GM10248 (cell line): Measurements from ENCODE around the gene TRPM7.

ENCODE experiments used
- CTCF ChIA-PET: fragments of 300-600 bp; sonication (Branson Sonifier 250); formaldehyde crosslinking; extraction: SDS; loops from one replicate; lab custom pipeline; 2021; ENCODE audit warnings: antibody characterized with exemption; lab: Yijun Ruan, JAX
- POLR2A ChIA-PET: fragments of 350-650 bp; sonication (Branson Sonifier 250); formaldehyde crosslinking; extraction: SDS; loops from one replicate; lab custom pipeline; 2020; ENCODE audit warnings: antibody characterized with exemption; lab: Yijun Ruan, JAX
- DNase-seq: peaks from one replicate; pipeline ENCODE4 v3.0.0; 2012; ENCODE audit errors: extremely low spot score
- TF ChIP-seq, protein P1 (sequence below): IDR thresholded peaks from 2 replicates; pipeline ENCODE4 v1.5.1; 2012; ENCODE audit warnings: mild to moderate bottlenecking, low read depth; ENCODE audit errors: extremely low read depth, missing control alignments, control extremely low read depth

The TRPM7 gene

GRCh38 chr15:50652671-50653070 is 33.9 kb downstream of the TRPM7 start:
- TF ChIP-seq, protein P1, sequence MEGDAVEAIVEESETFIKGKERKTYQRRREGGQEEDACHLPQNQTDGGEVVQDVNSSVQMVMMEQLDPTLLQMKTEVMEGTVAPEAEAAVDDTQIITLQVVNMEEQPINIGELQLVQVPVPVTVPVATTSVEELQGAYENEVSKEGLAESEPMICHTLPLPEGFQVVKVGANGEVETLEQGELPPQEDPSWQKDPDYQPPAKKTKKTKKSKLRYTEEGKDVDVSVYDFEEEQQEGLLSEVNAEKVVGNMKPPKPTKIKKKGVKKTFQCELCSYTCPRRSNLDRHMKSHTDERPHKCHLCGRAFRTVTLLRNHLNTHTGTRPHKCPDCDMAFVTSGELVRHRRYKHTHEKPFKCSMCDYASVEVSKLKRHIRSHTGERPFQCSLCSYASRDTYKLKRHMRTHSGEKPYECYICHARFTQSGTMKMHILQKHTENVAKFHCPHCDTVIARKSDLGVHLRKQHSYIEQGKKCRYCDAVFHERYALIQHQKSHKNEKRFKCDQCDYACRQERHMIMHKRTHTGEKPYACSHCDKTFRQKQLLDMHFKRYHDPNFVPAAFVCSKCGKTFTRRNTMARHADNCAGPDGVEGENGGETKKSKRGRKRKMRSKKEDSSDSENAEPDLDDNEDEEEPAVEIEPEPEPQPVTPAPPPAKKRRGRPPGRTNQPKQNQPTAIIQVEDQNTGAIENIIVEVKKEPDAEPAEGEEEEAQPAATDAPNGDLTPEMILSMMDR, result no peak
- POLR2A ChIA-PET, result no interaction called here
- CTCF ChIA-PET, result interaction anchor here (1.3 kb wide), 1 partner anchor 15 kb away, joined by 3 read pairs; no protein-coding TSS in a partner anchor
- DNase-seq, result no peak

DNA sequence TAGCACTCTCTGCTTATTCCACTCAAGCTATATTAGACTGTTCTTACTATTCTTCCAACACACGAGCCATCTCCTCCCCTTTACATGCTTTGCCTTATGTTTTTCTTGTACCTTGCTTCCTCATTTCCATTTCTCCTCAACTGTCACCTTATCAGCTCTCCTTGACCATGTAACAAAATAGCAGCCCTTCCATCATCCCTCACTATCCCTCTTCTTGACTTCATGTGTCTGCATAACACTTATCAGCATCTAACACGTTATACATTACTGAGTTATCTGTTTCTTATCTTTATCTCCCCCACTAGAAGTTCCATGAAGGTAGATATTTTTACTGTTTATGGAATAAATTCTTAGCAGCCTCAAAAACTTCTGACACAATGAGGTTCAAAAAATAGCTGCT is 45.3 kb downstream of the TRPM7 start:
- POLR2A ChIA-PET, result no interaction called here
- CTCF ChIA-PET, result interaction anchor here (1.5 kb wide), 2 partner anchors 27 to 34 kb away, joined by 3 read pairs; no protein-coding TSS in a partner anchor

GRCh38 chr15:50636146-50636545 is 50.5 kb downstream of the TRPM7 start:
- POLR2A ChIA-PET, result interaction anchor here (0.5 to 0.7 kb wide), 2 partner anchors 107 to 211 kb away, joined by 4 read pairs; no protein-coding TSS in a partner anchor
- TF ChIP-seq, protein P1, result no peak
- CTCF ChIA-PET, result interaction anchor here (1.1 to 1.5 kb wide), 2 partner anchors 9 to 39 kb away, joined by 3 to 4 read pairs; no protein-coding TSS in a partner anchor
- DNase-seq, result no peak

More for the DNA sequence above, 45.3 kb downstream of the TRPM7 start:
- TF ChIP-seq, protein P1, result no peak
- no peak for DNase-seq

GRCh38 chr15:50633653-50634052 is 52.9 kb downstream of the TRPM7 start:
- CTCF ChIA-PET, result interaction anchor here (1.6 kb wide), 1 partner anchor 32 kb away, joined by 3 read pairs; no protein-coding TSS in a partner anchor
- POLR2A ChIA-PET, result no interaction called here
- DNase-seq, result no peak
- TF ChIP-seq, protein P1, result no peak

GRCh38 chr15:50628421-50628820 is 58.2 kb downstream of the TRPM7 start:
- TF ChIP-seq, protein P1, result no peak
- ChIA-PET CTCF (interaction anchor here (0.9 to 1.3 kb wide), 3 partner anchors 9 to 23 kb away, joined by 3 to 4 read pairs (median 3); no protein-coding TSS in a partner anchor), POLR2A (no interaction called here)
- no peak for DNase-seq

DNA sequence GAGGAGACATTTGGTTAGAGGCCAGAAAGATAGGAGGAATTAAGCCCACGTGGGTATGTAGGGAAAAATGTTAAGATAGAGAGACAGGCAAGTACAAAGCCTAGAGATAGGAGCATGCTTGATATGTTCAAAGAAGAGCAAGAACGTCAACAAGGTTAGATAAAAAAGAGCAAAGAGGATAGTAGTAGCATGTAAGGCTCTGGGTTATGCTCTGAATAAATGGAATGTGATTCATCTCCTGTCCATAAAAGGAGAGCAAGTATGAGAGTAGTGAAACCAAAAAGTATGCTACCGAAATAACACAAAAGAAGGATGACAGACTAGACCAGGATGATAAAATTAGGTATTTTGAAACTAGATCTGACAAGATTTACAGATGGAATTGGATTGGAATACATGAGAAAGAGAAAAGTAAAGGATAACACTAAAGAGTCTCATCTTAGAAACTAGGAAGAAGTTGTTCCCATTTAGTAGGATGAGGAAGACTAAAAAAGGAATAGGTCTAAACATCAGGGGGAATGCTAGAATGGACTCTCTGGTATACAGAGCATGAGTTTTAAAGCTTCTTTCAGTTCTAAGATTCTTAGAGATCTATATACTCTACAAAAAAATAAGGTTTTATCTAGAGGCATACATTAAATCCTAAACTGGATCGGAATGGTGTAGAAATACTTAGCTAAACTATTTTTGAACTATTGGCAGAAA is 59.1 kb downstream of the TRPM7 start:
- no peak for DNase-seq
- POLR2A ChIA-PET, result no interaction called here
- CTCF ChIA-PET, result interaction anchor here (1.1 to 1.4 kb wide), 3 partner anchors 9 to 50 kb away, joined by 3 to 4 read pairs (median 3); no protein-coding TSS in a partner anchor
- TF ChIP-seq, protein P1, result no peak
